Left kidney (tissue), 2 donors: ENCODE data around the gene OPA3. TPM values are rescaled to one million over a fixed set of nuclear protein-coding genes. Genes with fewer than 3 reads are reported as not detected.

ENCODE experiments used
- DNase-seq: peaks from one replicate; pipeline ENCODE4 v3.0.0-alpha.2; 2013
- polyA plus RNA-seq: library from polyadenylated mRNA; unstranded; fragments of 120-200 nt; gene quantifications from one replicate; pipeline ENCODE4 v1.2.1, GENCODE V29; 2013; ENCODE audit not compliant: insufficient read length

The OPA3 gene
- polyA plus RNA-seq, 1 donor, result 11.2 TPM

DNA sequence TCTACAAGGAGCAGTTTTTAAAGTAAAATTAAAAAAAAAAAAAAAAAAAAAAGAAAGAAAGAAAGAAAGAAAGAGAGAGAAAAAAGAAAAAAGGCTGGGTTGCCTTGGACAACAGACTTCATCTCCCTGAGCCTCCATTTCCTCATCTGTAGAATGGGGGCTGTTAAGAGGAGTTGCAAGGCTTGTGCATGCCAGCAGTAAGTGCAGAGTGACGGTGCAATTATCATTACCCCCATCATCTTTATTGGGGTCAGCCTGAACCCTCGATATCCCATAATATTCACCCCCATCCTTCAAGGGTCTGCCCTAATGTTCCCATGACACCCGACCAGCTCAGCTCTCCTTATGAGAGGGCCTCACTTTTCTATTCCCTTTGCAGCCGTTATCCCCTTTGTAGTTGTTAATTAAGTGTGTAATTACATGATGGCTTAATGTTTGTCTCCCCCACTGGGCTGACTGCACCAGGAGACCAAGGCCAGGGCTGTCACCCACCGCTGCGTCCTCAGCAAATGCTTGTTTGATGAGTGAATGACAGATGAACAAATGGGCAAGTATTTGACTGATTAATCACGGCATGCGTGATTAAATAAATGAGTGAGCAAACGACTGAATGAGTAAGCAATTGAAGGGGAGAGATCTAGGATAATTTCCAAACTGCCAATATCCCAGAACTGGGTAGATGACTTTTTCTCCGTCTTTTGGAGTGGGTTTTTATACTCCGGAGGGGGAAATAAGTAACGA is 106.7 kb downstream of the OPA3 start:
- DNase-seq, result no peak

Other genes starting within 250 kb of the OPA3 start
- gene KLC3, start 244.1 kb downstream of the OPA3 start, polyA plus RNA-seq, result 1.7 TPM
- 38.0 TPM for gene ERCC2, start 214.2 kb downstream of the OPA3 start, polyA plus RNA-seq
- gene PPP1R13L, start 179.7 kb downstream of the OPA3 start, polyA plus RNA-seq, result 9.1 TPM
- 3.3 TPM for gene POLR1G, start 178.2 kb downstream of the OPA3 start, polyA plus RNA-seq
- 73.9 TPM for gene ERCC1, start 160.9 kb downstream of the OPA3 start, polyA plus RNA-seq
- gene FOSB, start 116.8 kb downstream of the OPA3 start, polyA plus RNA-seq, result 95.9 TPM
- 8.1 TPM for gene RTN2, start 87.8 kb downstream of the OPA3 start, polyA plus RNA-seq
- 0.27 TPM for gene PPM1N, start 86.4 kb downstream of the OPA3 start, polyA plus RNA-seq
- gene VASP, start 77.3 kb downstream of the OPA3 start, polyA plus RNA-seq, result 49.3 TPM
- 5.2 TPM for gene GPR4, start 17.4 kb upstream of the OPA3 start, polyA plus RNA-seq
- 23.0 TPM for gene EML2, start 54.6 kb upstream of the OPA3 start, polyA plus RNA-seq
- gene GIPR, start 83.4 kb upstream of the OPA3 start, polyA plus RNA-seq, result 0.85 TPM
- 253 TPM for gene SNRPD2, start 107.2 kb upstream of the OPA3 start, polyA plus RNA-seq
- 9.6 TPM for gene QPCTL, start 107.9 kb upstream of the OPA3 start, polyA plus RNA-seq
- 16.3 TPM for gene FBXO46, start 146.1 kb upstream of the OPA3 start, polyA plus RNA-seq
- gene MEIOSIN, start 148.6 kb upstream of the OPA3 start, polyA plus RNA-seq, result not detected
- 12.2 TPM for gene SIX5, start 184.4 kb upstream of the OPA3 start, polyA plus RNA-seq
- 71.9 TPM for gene DMPK, start 197.7 kb upstream of the OPA3 start, polyA plus RNA-seq
- gene DMWD, start 208.0 kb upstream of the OPA3 start, polyA plus RNA-seq, result 36.6 TPM
- not detected for gene RSPH6A, start 230.5 kb upstream of the OPA3 start, polyA plus RNA-seq